Nephron (organoid): Measurements from ENCODE around the gene ITIH4.
A peak's percentile ranks its signal among the peaks of the same experiment; 100 is the strongest.

Experiments used
- H3K27ac Mint-ChIP-seq, 3 experiments: 2 replicates each; pipeline ENCODE4 v1.8.0; 2020; ENCODE audit warnings: mixed read lengths in 3 of 3, mild to moderate bottlenecking in 2 of 3, moderate library complexity in 1 of 3
- H3K27me3 Mint-ChIP-seq: 2 replicates; pipeline ENCODE4 v1.8.0; 2021; ENCODE audit warnings: low read depth, mild to moderate bottlenecking, moderate library complexity, mixed read lengths
- H3K36me3 Mint-ChIP-seq: 2 replicates; pipeline ENCODE4 v1.8.0; 2020; ENCODE audit warnings: low read depth, mixed read lengths
- H3K4me1 Mint-ChIP-seq: 2 replicates; pipeline ENCODE4 v1.8.0; 2020; ENCODE audit warnings: mixed read lengths
- H3K4me3 Mint-ChIP-seq, 3 experiments: 2 replicates each; pipeline ENCODE4 v1.8.0; 2020; ENCODE audit warnings: mild to moderate bottlenecking in 3 of 3, mixed read lengths in 3 of 3, moderate library complexity in 2 of 3
- H3K9me3 Mint-ChIP-seq: 2 replicates; pipeline ENCODE4 v1.8.0; 2020; ENCODE audit warnings: mixed read lengths
- TF ChIP-seq, protein P1 (sequence below), 3 experiments: fragments of 200-600 bp; sonication (generic); IDR thresholded peaks; one replicate each; pipeline ENCODE4 v1.5.0; 2021; ENCODE audit warnings: antibody characterized with exemption in 3 of 3; ENCODE audit not compliant: unreplicated experiment in 3 of 3

The ITIH4 gene

DNA sequence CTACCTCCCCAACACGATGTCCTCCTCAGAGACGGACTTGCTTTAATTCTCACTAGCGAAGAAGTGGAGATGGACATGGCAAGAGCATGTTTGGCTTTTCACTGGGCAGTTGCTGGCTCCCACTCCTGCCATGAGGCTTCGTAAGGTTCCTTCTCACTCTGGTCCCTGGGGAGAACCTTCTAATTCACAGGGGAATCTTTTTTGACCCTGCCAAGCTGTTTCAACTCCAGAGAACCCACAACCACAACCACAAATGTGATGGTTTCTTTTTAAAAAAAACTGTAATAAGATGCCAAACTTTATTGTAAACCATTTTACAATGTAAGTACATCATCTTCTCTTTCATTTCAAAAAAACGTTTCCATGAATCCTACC is 6.0 kb upstream of the ITIH4 start:
- no peaks in the 10 kb centered on the region for H3K9me3 Mint-ChIP-seq
- peaks cover 54% of the 10 kb centered on the region for H3K4me1 Mint-ChIP-seq
- peaks cover under 1% of the 10 kb centered on the region for H3K36me3 Mint-ChIP-seq
- H3K27ac Mint-ChIP-seq = peak overlapping the region in 1 of 3 experiments; percentile 84
- H3K4me3 Mint-ChIP-seq = peak overlapping the region in 1 of 3 experiments; percentile 48
- H3K27me3 Mint-ChIP-seq = no peaks in the 10 kb centered on the region
- TF ChIP-seq, protein P1, sequence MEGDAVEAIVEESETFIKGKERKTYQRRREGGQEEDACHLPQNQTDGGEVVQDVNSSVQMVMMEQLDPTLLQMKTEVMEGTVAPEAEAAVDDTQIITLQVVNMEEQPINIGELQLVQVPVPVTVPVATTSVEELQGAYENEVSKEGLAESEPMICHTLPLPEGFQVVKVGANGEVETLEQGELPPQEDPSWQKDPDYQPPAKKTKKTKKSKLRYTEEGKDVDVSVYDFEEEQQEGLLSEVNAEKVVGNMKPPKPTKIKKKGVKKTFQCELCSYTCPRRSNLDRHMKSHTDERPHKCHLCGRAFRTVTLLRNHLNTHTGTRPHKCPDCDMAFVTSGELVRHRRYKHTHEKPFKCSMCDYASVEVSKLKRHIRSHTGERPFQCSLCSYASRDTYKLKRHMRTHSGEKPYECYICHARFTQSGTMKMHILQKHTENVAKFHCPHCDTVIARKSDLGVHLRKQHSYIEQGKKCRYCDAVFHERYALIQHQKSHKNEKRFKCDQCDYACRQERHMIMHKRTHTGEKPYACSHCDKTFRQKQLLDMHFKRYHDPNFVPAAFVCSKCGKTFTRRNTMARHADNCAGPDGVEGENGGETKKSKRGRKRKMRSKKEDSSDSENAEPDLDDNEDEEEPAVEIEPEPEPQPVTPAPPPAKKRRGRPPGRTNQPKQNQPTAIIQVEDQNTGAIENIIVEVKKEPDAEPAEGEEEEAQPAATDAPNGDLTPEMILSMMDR (IDR thresholded peaks at IDR 0.05; ENCODE audit: unreplicated experiment in 3 of 3) = no peak

DNA sequence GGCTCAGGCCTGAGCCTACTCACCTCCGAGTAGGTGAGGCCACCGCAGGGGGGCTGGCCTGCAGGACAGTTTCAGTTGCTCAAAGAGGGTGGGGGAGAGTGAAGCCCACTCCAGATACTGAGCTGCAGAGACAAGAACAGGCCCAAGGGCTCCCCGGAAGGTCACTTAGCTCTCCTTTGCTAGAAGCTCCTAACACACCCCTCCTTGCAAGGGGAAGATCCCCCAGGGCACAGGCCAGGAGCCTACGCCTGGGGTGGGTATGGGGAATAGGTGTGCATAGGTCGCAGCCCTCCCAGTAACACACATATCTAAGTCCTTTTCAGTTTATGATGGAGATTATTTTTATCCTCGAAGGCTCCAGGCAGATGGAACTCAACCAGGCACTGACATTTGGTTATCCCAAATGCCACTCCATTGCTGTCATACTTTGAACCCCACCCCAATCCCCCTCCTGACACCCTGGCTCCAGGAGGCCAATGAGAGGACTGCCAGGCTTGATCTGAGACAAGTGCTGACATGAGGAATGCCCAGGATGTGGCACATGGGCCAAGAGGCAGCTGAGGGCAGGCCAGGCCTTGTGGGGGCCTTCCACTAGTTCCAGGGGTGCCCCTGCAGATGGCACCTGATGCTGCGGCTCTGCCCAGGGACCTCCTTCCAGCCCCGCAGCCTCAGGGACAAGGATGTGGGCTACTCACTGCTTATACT is 5.4 kb upstream of the ITIH4 start:
- TF ChIP-seq, protein P1 (IDR thresholded peaks at IDR 0.05; ENCODE audit: unreplicated experiment in 3 of 3) = no peak
- Mint-ChIP-seq H3K4me1 (peaks cover 52% of the 10 kb centered on the region), H3K27ac (peak overlapping the region in 1 of 3 experiments; percentile 27), H3K27me3 (no peaks in the 10 kb centered on the region), H3K36me3 (no peaks in the 10 kb centered on the region), H3K9me3 (no peaks in the 10 kb centered on the region), H3K4me3 (no peak overlapping the region)

GRCh38 chr3:52834871-52835501 is 4.5 kb upstream of the ITIH4 start, which contains the start of gene MUSTN1:
Gene MUSTN1, minus strand, starts transcription at chr3:52835019. Its CDS starts 71 bp downstream, at chr3:52834948.
- TF ChIP-seq, protein P1 (IDR thresholded peaks at IDR 0.05; ENCODE audit: unreplicated experiment in 3 of 3) = no peak
- Mint-ChIP-seq H3K27ac (peak within 1 kb of the TSS; percentile 27 to 91 (median 64)), H3K4me3 (peak within 1 kb of the TSS; percentile 66 to 87 (median 82)), H3K9me3 (no peaks in the 10 kb centered on the region), H3K4me1 (peaks cover 51% of the 10 kb centered on the region), H3K36me3 (no peaks in the 10 kb centered on the region), H3K27me3 (no peaks in the 10 kb centered on the region)

DNA sequence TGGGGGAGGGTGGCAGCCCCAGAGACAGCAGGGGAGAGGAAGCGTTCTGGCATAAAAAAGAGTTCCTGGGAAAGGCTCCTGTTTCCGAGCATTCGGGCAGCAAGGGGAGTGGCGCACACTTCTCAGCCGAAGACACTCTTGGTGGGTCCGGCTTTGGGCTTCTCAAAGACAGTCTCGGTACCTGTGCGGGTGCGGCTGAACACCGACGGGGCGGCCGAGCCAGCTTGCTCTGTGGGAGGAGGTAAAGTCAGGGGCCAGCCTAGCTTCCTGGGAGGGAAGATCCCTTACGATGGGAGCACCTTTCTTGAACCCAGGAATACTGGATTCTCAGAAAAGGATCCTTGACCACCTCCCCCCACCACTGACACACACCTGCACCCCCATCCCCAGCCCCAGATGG is 2.7 kb upstream of the ITIH4 start:
- Mint-ChIP-seq H3K27me3 (no peaks in the 10 kb centered on the region), H3K4me3 (peak overlapping the region in 1 of 3 experiments; percentile 87), H3K36me3 (no peaks in the 10 kb centered on the region), H3K4me1 (peaks cover 51% of the 10 kb centered on the region), H3K9me3 (no peaks in the 10 kb centered on the region), H3K27ac (no peak overlapping the region)
- TF ChIP-seq, protein P1 (IDR thresholded peaks at IDR 0.05; ENCODE audit: unreplicated experiment in 3 of 3) = no peak

- Mint-ChIP-seq H3K27me3 (no peaks in the 10 kb centered on the region), H3K36me3 (no peaks in the 10 kb centered on the region), H3K4me1 (peaks cover 39% of the 10 kb centered on the region), H3K27ac (no peak overlapping the region), H3K9me3 (no peaks in the 10 kb centered on the region), H3K4me3 (peak overlapping the region in 1 of 3 experiments; percentile 33)
- TF ChIP-seq, protein P1 (IDR thresholded peaks at IDR 0.05; ENCODE audit: unreplicated experiment in 3 of 3) = no peak
These were observed 1.2 kb upstream of the ITIH4 start for GRCh38 chr3:52831500-52832301.
